NCI-H345 treated with DMSO at 0.1 percent for 48 hours (cell line): Measurements from ENCODE around the gene NECAB3.

ENCODE experiments used
- DNase-seq: peaks from one replicate; lab custom pipeline; 2025; ENCODE audit not compliant: unreplicated experiment; lab: John Stamatoyannopoulos, UW

The NECAB3 gene

GRCh38 chr20:33664762-33665144 lies 9.5 kb downstream of the NECAB3 start:
- no peak for DNase-seq

- no peak for DNase-seq
Observed at GRCh38 chr20:33664085-33664761, 10.0 kb downstream of the NECAB3 start.

DNA sequence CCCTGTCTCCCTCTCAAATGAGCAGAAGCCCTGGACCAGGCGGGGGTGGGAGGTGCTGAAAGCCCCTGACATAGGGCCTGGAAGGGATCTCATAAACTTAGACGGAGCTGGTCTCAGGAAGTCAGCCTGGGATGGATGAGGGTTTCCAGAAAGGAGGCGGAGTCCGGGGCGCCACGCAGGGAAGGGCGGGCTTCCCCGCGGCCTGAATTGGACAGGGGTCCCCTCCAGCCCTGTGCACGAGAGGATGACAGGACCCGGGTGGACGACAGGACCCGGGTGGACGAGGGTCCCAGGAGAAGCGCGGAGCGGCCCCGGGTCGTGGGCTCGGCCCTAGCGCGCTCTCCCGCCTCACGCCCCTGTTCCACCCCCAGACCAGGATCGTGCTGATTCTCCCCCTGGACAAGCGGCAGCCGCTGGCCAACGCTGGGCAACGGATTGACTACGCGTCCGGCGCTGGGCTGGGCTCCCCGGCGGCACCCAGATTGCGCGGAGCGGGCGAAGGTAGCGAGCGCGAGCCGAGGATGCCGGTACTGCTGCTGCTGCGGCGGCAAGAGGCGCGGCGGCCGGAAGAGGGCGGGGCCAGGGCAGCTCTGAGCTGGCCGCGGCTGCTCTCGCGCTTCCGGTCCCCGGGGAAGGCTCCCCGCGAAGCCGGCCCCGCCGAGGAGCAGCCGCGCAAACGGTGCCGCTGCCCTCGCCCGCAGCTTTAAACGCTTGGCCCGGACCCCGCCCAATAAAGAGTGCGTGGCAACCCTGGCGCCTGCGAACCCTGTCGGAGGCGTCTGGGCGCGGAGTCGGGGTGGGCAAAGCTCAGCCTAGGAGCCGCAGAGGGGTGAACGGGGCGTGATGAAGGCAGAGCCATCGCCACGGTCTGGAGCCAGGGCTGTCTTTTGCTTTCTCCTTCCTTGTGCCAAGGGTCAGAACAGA lies 10.8 kb downstream of the NECAB3 start:
- DNase-seq, result peak; percentile 74

DNA sequence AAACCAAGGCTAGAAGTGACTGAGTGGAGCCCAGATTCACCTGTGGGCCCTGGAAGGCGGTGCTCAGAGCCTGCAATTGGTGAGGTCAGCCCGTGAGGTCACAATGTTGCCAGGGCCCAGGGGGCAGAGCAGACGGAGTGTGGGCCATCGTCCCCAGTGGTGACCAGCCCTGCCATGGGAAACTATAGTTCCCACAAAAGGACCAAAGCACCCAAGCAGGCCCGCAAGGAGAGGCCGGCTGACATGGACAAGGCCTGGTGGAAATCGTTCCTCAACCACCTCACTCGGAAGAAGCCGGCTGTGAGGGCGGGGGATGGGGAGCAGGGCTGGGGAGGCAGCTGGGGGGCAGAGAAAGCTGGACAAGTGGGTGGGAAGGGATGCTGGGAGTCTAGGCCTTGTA lies 12.1 kb downstream of the NECAB3 start, which contains the start of gene C20orf144:
TSS of gene C20orf144 (plus strand) at position 156 of the 400 bp plus-strand sequence. CDS start at position 175, 19 bp downstream.
- DNase-seq, result no peak

- no peak for DNase-seq
Observed at GRCh38 chr20:33660685-33661058, 13.6 kb downstream of the NECAB3 start.

DNA sequence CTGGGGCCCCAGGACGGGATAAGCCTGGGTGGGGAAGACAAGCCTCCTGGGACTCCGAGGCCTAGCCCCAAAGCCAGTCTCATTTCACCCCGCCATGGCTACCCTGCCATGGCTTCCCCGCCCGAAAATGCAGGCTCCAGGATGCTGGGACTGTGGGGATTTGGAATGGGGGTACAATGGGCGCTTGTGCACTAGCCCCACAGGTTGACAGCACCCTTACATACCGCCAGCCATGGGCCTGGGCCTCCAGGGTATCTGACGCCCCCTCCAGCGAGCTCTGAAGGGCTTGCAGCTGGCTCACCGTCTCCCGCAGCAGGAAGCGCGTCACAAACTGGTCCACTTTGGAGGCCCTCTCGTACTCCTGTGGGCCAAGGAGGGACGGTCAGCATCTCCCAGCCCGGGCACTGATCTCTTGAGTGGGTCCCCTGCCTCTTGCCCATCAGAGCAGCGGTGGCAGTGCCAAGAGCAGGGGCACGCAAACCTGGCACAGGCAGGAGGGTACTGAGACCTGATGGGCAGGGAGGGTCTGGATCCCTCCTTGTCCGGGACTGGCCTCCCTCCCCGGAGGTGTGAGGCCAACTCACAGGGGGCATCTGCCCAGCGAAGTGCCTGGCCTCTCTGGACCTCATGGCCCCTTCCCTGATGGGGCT lies 14.1 kb downstream of the NECAB3 start:
- no peak for DNase-seq

- no peak for DNase-seq
Observed at GRCh38 chr20:33659341-33660034, 14.7 kb downstream of the NECAB3 start.

- DNase-seq, result no peak
Observed at GRCh38 chr20:33658929-33659328, 15.3 kb downstream of the NECAB3 start.

DNA sequence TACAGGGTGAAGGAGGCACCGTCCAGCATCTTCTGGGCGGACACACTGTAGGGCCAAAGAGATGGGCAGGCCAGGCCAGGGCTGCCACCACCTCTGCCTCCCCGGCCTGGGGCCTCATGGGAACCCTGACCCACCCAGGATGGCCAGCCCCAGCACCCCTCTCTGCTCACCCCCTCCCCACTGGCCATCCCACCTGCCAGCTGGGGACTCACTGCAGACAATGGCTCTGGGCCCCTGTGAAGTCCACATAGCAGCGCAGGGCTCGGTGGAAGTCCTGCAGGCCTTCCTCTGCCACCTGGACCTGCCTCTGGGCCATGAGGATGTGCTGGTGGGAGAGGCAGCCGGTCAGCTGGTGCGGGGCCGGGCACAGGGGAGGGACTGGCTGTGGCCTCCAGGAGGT lies 15.7 kb downstream of the NECAB3 start:
- no peak for DNase-seq

GRCh38 chr20:33657704-33658095 lies 16.5 kb downstream of the NECAB3 start:
- DNase-seq, result no peak

GRCh38 chr20:33656783-33657703 lies 17.2 kb downstream of the NECAB3 start:
- DNase-seq, result no peak

DNA sequence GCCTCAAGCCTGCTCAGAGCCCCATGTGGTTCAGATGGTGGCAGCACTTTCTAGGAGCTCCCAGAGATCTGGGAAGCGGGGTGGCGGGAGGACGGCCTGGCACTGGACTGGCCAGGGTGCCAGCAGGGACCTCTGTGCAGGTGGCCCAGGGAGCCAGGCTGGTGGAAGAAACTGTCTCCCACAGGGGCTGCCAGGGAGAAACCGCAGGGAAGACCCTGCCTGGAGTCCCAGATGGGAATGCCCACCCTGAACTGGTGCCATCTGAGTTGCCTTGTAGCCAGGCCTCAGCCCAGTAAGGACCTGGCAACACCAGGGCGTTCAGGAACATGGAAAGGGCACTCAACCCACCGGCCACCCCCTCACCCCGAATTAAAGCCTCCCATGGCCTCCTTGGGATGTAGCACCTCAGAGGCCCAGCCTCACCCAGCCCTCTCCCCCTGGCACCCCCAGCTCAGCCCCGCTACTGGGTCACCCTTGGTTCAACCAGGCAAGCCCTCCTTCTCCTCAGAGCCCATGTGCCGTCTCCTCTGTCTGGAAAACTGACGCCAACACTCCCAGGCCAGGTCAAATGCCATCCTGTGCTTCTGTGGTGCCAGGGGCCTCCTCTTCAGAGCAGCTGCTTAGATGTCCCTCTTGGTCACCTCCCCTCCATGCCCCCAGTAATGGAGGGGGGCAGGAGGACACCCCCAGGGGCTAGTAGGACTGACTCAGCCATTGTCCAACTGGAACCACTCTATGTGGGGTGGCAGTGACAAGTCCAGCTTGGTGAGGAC lies 18.0 kb downstream of the NECAB3 start:
- no peak for DNase-seq

- no peak for DNase-seq
Observed at GRCh38 chr20:33655164-33655563, 19.1 kb downstream of the NECAB3 start.

- no peak for DNase-seq
Observed at GRCh38 chr20:33654680-33655161, 19.5 kb downstream of the NECAB3 start.

GRCh38 chr20:33653900-33654596 lies 20.2 kb downstream of the NECAB3 start:
- peak; percentile 97 for DNase-seq

GRCh38 chr20:33653218-33653899 lies 20.9 kb downstream of the NECAB3 start:
- peak; percentile 64 for DNase-seq

DNA sequence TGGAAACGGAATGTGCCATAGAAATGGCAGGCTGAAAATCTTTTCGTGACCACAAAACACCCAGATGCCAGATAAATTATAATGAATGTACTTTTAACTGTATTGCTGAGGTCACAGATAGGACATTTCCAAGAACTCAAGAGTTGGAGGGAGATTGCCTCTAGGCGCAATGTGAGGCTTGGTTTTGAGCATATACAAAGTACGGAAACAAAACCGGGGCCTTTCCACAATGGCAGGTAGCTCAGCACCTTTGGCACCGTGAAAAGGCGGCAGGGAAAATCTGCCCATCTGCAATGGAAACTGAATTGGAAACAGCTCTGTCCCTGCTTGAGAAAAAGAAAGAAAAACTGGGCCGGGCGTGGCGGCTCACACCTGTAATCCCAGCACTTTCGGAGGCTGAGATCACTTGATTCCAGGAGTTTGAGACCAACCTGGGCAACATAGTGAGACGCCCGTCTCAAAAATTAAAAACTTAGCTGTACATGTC lies 22.6 kb downstream of the NECAB3 start:
- DNase-seq, result no peak
